SK-N-SH (cell line): ENCODE measurements around the gene CACNA1D.

ENCODE experiments used
- CTCF ChIP-seq: fragments of 200-600 bp; sonication (generic); IDR thresholded peaks from 2 replicates; pipeline ENCODE4 v1.6.1; 2017; ENCODE audit warnings: antibody characterized with exemption, mild to moderate bottlenecking, moderate library complexity
- ELF1 ChIP-seq: IDR thresholded peaks from 2 replicates; pipeline ENCODE4 v1.4.0; 2012
- JUND ChIP-seq: IDR thresholded peaks from 2 replicates; pipeline ENCODE4 v1.4.0; 2012
- MAX ChIP-seq: IDR thresholded peaks from 2 replicates; pipeline ENCODE4 v1.4.0; 2012; ENCODE audit warnings: low read depth
- POLR2AphosphoS5 ChIP-seq: IDR thresholded peaks from 2 replicates; pipeline ENCODE4 v1.6.1; 2012; ENCODE audit warnings: low read depth, low read length
- REST ChIP-seq: IDR thresholded peaks from 2 replicates; pipeline ENCODE4 v1.6.1; 2012; ENCODE audit warnings: mild to moderate bottlenecking, low read depth, low read length, moderate library complexity
- USF1 ChIP-seq: IDR thresholded peaks from 2 replicates; pipeline ENCODE4 v1.4.0; 2012; ENCODE audit warnings: low read depth, borderline replicate concordance
- YY1 ChIP-seq: IDR thresholded peaks from 2 replicates; pipeline ENCODE4 v1.4.0; 2012; ENCODE audit warnings: low read depth, mild to moderate bottlenecking

- TF ChIP-seq CTCF (no peak), USF1 (no peak), JUND (no peak), MAX (no peak), POLR2AphosphoS5 (no peak), ELF1 (no peak), YY1 (no peak), REST (no peak)
These were observed 4.5 kb upstream of the CACNA1D start for GRCh38 chr3:53489787-53490458.
